Spleen (tissue), 7 donors: ENCODE data around the gene QKI.

Experiments used
- CTCF ChIP-seq, 11 experiments: fragments of 200-600 bp in 7 of 11; fragments of 450-650 bp in 4 of 11; sonication (generic) in 4 of 11; IDR thresholded peaks in 8 of 11; conservative IDR thresholded peaks in 3 of 11; 1 replicate in 7 of 11; 2 replicates in 4 of 11; pipeline versions ENCODE4 v1.4.0 to v1.8.0; 2016 to 2021; ENCODE audit warnings: antibody characterized with exemption in 11 of 11, inconsistent platforms in 4 of 11, mild to moderate bottlenecking in 1 of 11
- POLR2A ChIP-seq, 3 donors: fragments of 450-650 bp; IDR thresholded peaks; one replicate each; pipeline ENCODE4 v1.5.1; 2017; ENCODE audit warnings: antibody characterized with exemption in 3 of 3, mild to moderate bottlenecking in 1 of 3
- donor health status: DM: no; HTN: no; CAD: no; lungs with moderate emphysema.
- donor health status: DM: no; HTN: no; CAD: no.
- donor health status: DM: no; HTN: no; CAD: no.

GRCh38 chr6:163466839-163467390, 52.4 kb downstream of the QKI start:
- no peak for TF ChIP-seq CTCF (IDR thresholded peaks at IDR 0.05 in 8 of 11, conservative IDR thresholded peaks at IDR 0.05 in 3 of 11)
- no peak for TF ChIP-seq POLR2A (IDR thresholded peaks at IDR 0.05)
